Hematopoietic multipotent progenitor cell treated with erythropoietin and hydrocortisone succinate and interleukin-3 and kit ligand, for 15 days (in vitro differentiated cells): ENCODE results near the gene GALNT15.
A peak's percentile ranks its signal among the peaks of the same experiment; 100 is the strongest.

Source experiments
- DNase-seq: peaks from one replicate; pipeline ENCODE4 v3.0.0-alpha.2; 2015; ENCODE audit warnings: low spot score

The GALNT15 gene

DNA sequence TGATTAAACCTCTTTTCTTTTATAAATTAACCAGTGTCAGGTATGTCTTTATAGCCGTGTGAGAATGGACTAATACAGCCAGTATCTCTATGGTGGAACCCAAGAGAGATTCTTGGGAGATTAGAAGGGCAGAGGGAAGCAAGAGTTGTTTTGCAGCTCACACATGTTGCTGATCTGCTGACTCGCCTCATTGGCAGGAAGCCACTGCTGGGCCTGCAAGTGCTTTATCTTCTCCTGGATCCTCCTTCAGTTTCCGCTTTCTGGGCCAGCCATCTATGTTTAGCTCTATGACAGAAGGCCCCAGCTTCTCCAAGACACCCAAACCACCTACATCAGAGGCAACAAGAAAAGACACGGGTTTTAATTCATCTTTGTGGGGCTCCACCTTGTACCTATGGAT, 23.4 kb upstream of the GALNT15 start:
- DNase-seq = no peak

DNA sequence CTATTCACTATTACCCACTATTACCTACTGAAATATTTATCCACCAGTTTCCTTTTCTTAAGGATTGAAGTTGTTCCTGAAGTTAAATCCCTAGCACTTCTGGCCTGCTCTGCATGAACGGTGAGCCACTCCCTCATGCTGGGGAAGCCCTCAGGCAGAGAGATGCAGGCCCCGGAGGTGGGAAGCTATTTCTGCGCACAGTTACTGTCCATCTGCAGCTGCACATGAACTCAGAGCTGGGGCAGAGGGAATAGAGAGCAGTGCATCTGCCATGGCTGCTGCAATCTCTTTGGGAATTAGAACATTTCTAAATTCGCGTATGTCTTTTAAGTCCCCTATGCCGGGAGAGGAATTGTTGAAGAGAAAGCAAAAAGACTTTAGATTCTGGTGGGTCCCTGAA, 6.3 kb upstream of the GALNT15 start:
- DNase-seq = no peak

DNA sequence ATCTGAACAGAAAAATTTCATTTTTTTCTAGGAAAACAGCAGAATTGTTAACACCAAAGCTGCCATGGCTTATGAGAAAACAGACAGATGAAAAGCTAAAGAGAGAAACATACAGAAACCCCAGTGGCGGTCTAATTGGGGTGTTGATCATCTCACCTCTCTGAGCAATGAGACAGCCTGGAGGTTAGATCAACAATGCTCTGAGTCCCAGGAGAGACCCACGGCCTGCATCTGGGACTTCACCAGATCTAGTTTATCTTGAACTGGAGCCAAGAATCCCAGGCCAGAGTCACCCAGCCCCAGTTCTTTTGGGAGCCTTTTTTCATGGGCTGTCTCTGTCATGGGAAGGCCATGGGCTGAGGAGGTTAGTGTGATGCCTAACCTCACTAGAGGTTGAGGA, 3.5 kb upstream of the GALNT15 start:
- DNase-seq = no peak

GRCh38 chr3:16171825-16172224, 2.7 kb upstream of the GALNT15 start:
- no peak for DNase-seq

- no peak for DNase-seq
These were observed 1.0 kb upstream of the GALNT15 start for GRCh38 chr3:16173283-16174025.

DNA sequence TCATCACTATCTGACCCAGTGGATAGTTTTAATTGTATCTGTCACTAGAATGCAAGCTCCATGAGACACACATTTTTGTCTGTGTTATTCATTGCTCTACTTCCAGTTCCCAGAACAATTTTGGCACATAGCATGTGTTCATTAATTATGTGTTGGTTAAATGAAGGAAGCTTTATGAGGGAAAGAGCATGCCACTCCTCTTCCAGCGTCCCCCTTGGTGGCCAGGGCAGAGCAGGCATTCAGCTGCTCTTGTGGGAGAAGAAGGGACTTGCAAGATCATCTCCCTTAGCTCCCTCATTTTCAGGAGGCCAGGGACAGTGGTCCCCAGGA, 489 bp upstream of the GALNT15 start:
- DNase-seq = no peak

DNA sequence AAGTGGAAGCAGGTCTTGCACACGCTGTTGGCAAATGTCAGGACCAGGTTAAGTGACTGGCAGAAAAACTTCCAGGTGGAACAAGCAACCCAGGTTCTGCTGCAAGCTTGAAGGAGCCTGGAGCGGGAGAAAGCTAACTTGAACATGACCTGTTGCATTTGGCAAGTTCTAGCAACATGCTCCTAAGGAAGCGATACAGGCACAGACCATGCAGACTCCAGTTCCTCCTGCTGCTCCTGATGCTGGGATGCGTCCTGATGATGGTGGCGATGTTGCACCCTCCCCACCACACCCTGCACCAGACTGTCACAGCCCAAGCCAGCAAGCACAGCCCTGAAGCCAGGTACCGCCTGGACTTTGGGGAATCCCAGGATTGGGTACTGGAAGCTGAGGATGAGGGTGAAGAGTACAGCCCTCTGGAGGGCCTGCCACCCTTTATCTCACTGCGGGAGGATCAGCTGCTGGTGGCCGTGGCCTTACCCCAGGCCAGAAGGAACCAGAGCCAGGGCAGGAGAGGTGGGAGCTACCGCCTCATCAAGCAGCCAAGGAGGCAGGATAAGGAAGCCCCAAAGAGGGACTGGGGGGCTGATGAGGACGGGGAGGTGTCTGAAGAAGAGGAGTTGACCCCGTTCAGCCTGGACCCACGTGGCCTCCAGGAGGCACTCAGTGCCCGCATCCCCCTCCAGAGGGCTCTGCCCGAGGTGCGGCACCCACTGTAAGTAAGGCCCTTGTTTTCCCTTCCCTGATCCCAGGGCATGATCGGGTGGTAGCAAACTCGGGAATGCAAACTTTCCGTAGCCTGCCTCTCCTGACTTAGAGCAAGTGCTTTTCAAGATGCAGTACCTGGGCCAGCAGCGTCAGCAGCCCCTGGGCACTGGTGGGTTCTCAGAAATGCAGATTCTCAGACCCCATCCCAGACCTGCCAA, 759 bp downstream of the GALNT15 start:
- DNase-seq = no peak

- no peak for DNase-seq
These were observed 2.0 kb downstream of the GALNT15 start for GRCh38 chr3:16176391-16177030.

DNA sequence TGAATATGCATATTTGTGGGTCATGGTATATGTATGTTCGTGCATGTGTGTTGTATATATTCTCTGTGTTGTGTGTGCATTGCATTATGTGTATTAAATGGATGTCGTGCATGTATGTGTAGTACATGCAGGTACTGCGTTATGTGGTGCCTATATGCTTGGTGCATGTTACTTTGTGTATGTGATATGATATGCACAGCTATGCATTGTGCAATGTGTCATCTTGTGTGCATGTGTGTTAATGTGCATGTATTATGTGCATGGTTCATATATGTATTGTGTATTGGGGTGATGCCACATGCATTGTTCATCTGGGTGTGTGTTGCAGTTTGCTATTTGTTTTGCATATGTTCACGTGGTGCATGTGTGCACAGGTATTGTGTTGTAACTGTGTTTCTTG, 2.9 kb downstream of the GALNT15 start:
- no peak for DNase-seq

DNA sequence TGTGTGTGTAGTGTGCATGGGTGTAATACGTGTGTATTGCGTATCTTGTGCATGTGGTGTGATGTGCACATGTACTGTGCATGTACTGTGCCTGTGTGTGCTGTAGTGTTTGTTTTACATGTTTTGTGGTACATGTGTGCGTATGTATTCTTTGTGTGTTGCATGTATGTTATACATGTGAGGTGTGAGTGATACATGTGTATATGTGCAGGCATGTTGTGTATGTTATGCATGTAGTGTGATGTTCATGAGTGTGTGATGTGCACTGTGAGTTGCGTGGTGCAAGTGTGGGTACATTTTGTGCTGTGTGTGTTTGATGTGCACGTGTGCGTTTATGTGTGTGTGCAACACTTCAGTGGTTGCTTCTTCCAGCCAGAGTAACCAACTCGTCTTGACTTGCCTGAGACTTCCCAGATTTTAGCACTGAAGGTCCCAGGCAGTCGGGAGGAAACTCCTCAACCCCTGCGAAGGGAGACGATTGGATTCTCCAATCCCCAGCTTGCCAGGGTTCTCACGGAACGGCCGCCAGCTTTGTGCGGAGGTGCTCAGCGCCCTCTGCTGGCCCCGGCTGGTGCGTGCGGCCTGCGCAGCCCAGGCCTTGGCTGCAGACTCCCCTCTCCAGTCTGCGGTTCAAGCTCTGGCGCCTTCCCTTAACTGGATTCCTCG, 3.6 kb downstream of the GALNT15 start:
- DNase-seq = peak; percentile 21

GRCh38 chr3:16178628-16178988, 4.1 kb downstream of the GALNT15 start:
- DNase-seq = no peak

- no peak for DNase-seq
These were observed 4.8 kb downstream of the GALNT15 start for GRCh38 chr3:16179261-16179660.

DNA sequence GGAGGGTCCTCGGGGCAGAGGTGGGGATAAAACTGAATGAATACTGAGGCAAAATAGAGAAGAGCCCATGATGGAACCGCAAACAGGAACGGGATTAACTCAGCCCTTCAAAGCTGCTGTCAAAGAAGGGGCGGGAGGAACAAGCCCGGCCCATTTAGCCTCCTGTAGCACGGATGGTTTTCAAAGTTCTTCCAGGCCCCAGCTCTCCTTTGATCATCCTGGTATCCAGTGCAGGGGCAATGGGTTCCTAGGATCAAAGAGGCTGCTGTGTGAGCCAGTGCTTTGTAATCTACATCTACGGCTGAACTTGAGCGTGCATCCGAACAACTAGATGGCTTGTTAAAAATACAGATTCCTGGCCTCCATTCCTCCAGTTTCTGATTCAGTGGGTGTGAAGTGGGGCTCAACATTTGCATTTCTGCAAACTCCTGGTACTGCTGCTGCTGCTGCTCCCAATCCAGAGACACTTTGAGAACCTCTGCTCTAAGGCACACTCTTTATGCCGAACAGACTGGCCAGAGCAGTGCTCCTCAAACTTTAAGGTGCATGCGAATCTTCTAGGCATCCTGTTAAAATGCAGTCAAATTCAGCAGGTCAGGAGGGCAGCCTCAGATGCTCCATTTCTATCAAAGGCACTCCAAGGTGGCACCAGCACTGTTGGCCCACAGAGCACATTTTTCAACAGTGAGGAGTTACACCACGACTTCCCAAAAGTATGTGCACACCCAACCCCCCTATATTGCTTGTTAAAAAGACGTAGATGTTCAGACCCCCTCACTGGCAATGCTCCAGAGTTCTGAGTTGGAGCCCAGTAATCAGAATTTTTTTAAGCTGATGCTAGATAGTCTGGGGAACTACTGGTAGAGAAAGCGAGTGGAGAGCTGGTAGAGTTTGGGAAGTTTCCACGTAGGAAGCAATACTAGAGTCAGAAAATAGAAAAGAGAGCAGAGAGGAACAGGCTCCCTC, 5.6 kb downstream of the GALNT15 start:
- DNase-seq = no peak

DNA sequence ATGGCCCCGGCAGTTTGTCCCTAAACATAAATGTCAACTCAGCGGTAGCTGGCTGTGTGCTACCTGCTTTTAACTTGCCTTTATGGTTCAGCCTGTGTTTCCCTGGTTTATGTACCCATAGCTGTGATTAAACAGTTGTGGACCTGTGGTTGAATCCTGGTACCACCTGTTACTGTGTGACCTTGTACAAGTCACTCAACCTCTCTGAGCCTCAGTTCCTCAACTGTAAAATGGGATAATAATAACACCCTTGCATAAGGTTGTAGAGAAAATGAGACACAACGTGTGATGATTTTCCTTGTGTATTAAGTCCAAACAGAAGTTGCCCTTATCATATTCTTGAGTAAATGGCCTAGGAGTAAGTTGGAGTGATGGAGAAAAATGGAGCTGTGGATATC, 6.3 kb downstream of the GALNT15 start:
- no peak for DNase-seq

GRCh38 chr3:16181361-16181760, 6.9 kb downstream of the GALNT15 start:
- DNase-seq = no peak

DNA sequence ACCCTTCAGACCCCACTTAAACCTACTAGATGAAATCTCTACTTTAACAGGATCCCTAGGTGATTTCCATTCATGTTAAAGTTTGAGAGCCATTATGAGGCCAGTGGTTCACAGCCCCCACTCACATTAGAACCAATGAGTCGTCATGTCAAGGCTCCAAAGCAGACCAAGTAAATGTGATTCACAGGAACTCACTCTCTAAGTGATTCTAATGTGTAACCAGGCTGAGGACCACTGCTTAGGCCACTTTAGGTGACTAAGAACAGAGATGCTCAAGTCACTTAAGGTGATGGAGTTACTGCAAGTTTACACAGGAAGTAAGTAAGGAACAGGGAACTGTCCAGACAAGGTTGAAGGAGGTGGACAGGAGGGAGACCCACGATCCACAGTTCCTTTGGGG, 7.7 kb downstream of the GALNT15 start:
- DNase-seq = no peak

DNA sequence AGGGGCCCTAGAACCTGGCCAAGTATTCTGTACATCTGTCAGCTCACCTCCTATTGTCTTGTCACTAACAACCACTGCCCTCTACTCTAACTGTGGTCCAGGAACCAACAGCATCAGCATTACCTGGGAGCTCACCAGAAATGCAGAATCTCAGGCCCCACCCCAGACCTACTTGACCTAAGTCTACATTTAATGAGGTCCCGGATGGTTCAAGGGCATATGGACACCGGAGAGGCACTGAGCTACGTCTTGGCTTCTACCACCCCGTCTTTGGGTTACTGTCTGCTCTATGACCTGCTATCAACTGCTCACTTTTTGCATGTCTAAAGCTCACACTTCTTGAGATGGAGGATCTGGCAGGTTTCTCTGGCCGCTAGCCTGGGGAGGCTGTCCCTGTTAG, 8.1 kb downstream of the GALNT15 start:
- no peak for DNase-seq

- DNase-seq = no peak
These were observed 8.6 kb downstream of the GALNT15 start for GRCh38 chr3:16183082-16183481.

GRCh38 chr3:16183601-16184270, 9.3 kb downstream of the GALNT15 start:
- no peak for DNase-seq

GRCh38 chr3:16186086-16186485, 11.6 kb downstream of the GALNT15 start:
- no peak for DNase-seq

DNA sequence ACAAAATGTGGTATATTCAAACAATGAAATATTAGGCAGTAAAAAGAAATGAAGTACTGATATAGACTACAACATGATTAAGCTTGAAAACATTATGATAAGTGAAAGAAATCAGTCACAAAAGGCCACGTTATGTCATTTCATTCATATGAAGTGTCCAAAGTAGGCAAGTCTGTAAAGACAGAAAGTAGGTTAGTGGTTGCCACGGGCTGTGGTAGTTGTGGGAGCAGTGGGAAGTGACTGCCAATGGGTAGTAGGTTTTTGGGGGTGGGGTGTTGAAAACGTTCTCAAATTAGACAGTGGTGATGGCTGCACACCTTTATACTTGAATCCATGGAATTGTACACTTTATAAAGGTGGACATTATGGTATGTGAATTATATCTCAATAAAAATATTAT, 12.1 kb downstream of the GALNT15 start:
- no peak for DNase-seq
